ENCODE data around the gene SIPA1.

DNA sequence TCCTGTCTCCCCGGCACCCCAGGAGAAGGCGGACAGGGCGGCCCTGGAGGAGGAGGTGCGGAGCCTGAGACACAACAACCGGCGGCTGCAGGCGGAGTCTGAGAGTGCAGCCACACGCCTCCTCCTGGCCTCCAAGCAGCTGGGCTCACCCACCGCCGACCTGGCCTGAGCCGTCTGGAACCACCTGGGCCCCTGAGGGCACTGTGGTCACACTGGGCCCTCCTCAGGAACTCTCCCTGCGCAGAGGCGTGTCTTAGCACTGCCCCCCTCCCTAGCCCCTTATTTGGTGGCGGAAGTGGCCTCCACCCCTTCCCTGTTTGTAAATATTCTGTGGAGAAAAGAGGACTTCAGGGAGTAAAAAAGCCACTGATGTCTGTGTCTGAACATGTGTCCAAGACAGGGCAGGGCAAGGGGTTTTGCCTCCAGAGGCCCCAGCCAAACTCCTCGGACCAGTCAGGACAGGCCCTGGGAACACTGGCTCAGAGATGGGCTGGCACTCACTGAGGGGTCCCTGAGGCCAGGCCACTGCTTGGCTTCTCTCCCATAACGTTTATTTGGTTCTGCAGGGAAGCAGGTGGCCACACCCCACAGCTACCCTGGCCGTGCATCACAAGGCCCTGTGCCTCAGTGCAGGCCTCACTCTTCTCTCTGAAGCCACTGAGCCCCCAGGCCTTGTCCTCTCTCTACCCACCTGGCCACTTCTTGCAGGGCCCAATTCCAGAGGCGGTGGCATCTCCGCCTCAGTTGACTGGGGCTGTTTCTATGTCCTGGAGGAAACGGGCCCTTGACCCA is 12.8 kb downstream of the SIPA1 start:
- TF ChIP-seq, protein P1, sequence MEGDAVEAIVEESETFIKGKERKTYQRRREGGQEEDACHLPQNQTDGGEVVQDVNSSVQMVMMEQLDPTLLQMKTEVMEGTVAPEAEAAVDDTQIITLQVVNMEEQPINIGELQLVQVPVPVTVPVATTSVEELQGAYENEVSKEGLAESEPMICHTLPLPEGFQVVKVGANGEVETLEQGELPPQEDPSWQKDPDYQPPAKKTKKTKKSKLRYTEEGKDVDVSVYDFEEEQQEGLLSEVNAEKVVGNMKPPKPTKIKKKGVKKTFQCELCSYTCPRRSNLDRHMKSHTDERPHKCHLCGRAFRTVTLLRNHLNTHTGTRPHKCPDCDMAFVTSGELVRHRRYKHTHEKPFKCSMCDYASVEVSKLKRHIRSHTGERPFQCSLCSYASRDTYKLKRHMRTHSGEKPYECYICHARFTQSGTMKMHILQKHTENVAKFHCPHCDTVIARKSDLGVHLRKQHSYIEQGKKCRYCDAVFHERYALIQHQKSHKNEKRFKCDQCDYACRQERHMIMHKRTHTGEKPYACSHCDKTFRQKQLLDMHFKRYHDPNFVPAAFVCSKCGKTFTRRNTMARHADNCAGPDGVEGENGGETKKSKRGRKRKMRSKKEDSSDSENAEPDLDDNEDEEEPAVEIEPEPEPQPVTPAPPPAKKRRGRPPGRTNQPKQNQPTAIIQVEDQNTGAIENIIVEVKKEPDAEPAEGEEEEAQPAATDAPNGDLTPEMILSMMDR (IDR thresholded peaks at IDR 0.05), result no peak
- no peak for TF ChIP-seq ZFX (IDR thresholded peaks at IDR 0.05; ENCODE audit: borderline replicate concordance)

All from 22Rv1 (cell line).